HEK293 (cell line): ENCODE results near the gene SH3PXD2B.

Source experiments
- HIC1 ChIP-seq: fragments of 450-650 bp; formaldehyde crosslinking; IDR thresholded peaks from 2 replicates; pipeline ENCODE4 v1.5.1; 2016; ENCODE audit warnings: missing biosample characterization, missing genetic modification characterization
- HOXC10 ChIP-seq: sonication (generic); formaldehyde crosslinking; IDR thresholded peaks from 2 replicates; pipeline ENCODE4 v1.8.1; 2023; ENCODE audit warnings: mild to moderate bottlenecking, missing genetic modification reagents
- KLF1 ChIP-seq: fragments of 450-650 bp; formaldehyde crosslinking; IDR thresholded peaks from 2 replicates; pipeline ENCODE4 v1.5.1; 2016; ENCODE audit warnings: missing biosample characterization, missing genetic modification characterization
- KLF9 ChIP-seq: fragments of 450-650 bp; formaldehyde crosslinking; IDR thresholded peaks from 2 replicates; pipeline ENCODE4 v1.5.1; 2016; ENCODE audit warnings: missing biosample characterization, missing genetic modification characterization, low read depth
- SCRT2 ChIP-seq: fragments of 450-650 bp; formaldehyde crosslinking; IDR thresholded peaks from 2 replicates; pipeline ENCODE4 v1.5.1; 2016; ENCODE audit warnings: missing biosample characterization, missing genetic modification characterization
- SETDB1 ChIP-seq: IDR thresholded peaks from one replicate; pipeline ENCODE4 v1.6.1; 2017; ENCODE audit warnings: mild to moderate bottlenecking, low read length, moderate library complexity, mixed read lengths; ENCODE audit not compliant: insufficient read length
- ZBTB17 ChIP-seq: fragments of 450-650 bp; formaldehyde crosslinking; IDR thresholded peaks from 2 replicates; pipeline ENCODE4 v1.5.1; 2016; ENCODE audit warnings: missing biosample characterization, missing genetic modification characterization
- ZEB2 ChIP-seq: fragments of 450-650 bp; formaldehyde crosslinking; IDR thresholded peaks from 2 replicates; pipeline ENCODE4 v1.5.1; 2016; ENCODE audit warnings: missing biosample characterization, missing genetic modification characterization
- ZNF133 ChIP-seq: fragments of 450-650 bp; formaldehyde crosslinking; IDR thresholded peaks from 2 replicates; pipeline ENCODE4 v1.5.1; 2016; ENCODE audit warnings: missing biosample characterization, missing genetic modification characterization
- ZNF169 ChIP-seq: fragments of 450-650 bp; formaldehyde crosslinking; IDR thresholded peaks from 2 replicates; pipeline ENCODE4 v1.5.1; 2016; ENCODE audit warnings: missing biosample characterization, missing genetic modification characterization
- ZNF174 ChIP-seq: fragments of 450-650 bp; formaldehyde crosslinking; IDR thresholded peaks from 2 replicates; pipeline ENCODE4 v1.5.0; 2017; ENCODE audit warnings: missing biosample characterization, mild to moderate bottlenecking, missing genetic modification characterization
- ZNF2 ChIP-seq: fragments of 450-650 bp; formaldehyde crosslinking; IDR thresholded peaks from 2 replicates; pipeline ENCODE4 v1.5.1; 2016; ENCODE audit warnings: missing biosample characterization, missing genetic modification characterization
- ZNF202 ChIP-seq: fragments of 450-650 bp; formaldehyde crosslinking; IDR thresholded peaks from 2 replicates; pipeline ENCODE4 v1.5.1; 2016; ENCODE audit warnings: missing biosample characterization, missing genetic modification characterization, borderline replicate concordance
- ZNF211 ChIP-seq: fragments of 450-650 bp; formaldehyde crosslinking; IDR thresholded peaks from 2 replicates; pipeline ENCODE4 v1.5.1; 2016; ENCODE audit warnings: low read depth, missing biosample characterization, missing genetic modification characterization
- ZNF23 ChIP-seq: fragments of 450-650 bp; formaldehyde crosslinking; IDR thresholded peaks from 2 replicates; pipeline ENCODE4 v1.5.1; 2016; ENCODE audit warnings: missing biosample characterization, missing genetic modification characterization, borderline replicate concordance
- ZNF239 ChIP-seq: fragments of 450-650 bp; formaldehyde crosslinking; IDR thresholded peaks from 2 replicates; pipeline ENCODE4 v1.5.1; 2016; ENCODE audit warnings: missing biosample characterization, missing genetic modification characterization
- ZNF280D ChIP-seq: fragments of 450-650 bp; formaldehyde crosslinking; IDR thresholded peaks from 2 replicates; pipeline ENCODE4 v1.5.1; 2016; ENCODE audit warnings: missing biosample characterization, missing genetic modification characterization
- ZNF501 ChIP-seq: fragments of 450-650 bp; formaldehyde crosslinking; IDR thresholded peaks from 2 replicates; pipeline ENCODE4 v1.5.1; 2016; ENCODE audit warnings: missing biosample characterization, missing genetic modification characterization
- ZNF549 ChIP-seq: fragments of 450-650 bp; IDR thresholded peaks from 2 replicates; pipeline ENCODE4 v1.5.1; 2018; ENCODE audit warnings: missing biosample characterization, missing genetic modification characterization, mild to moderate bottlenecking, inconsistent platforms, moderate library complexity
- ZNF610 ChIP-seq: fragments of 450-650 bp; formaldehyde crosslinking; IDR thresholded peaks from 2 replicates; pipeline ENCODE4 v1.5.1; 2016; ENCODE audit warnings: missing biosample characterization, missing genetic modification characterization, borderline replicate concordance
- ZNF664 ChIP-seq: fragments of 450-650 bp; formaldehyde crosslinking; IDR thresholded peaks from 2 replicates; pipeline ENCODE4 v1.5.1; 2016; ENCODE audit warnings: missing biosample characterization, missing genetic modification characterization
- ZNF670 ChIP-seq: fragments of 450-650 bp; formaldehyde crosslinking; IDR thresholded peaks from 2 replicates; pipeline ENCODE4 v1.5.1; 2016; ENCODE audit warnings: missing biosample characterization, missing genetic modification characterization, low read depth
- ZNF677 ChIP-seq: fragments of 450-650 bp; IDR thresholded peaks from 2 replicates; pipeline ENCODE4 v1.5.0; 2018; ENCODE audit warnings: missing biosample characterization, mild to moderate bottlenecking, missing genetic modification characterization, moderate library complexity
- ZNF701 ChIP-seq: fragments of 450-650 bp; formaldehyde crosslinking; IDR thresholded peaks from 2 replicates; pipeline ENCODE4 v1.5.1; 2016; ENCODE audit warnings: missing biosample characterization, missing genetic modification characterization
- ZNF843 ChIP-seq: fragments of 450-650 bp; formaldehyde crosslinking; IDR thresholded peaks from 2 replicates; pipeline ENCODE4 v1.5.1; 2016; ENCODE audit warnings: missing biosample characterization, missing genetic modification characterization
- ZSCAN18 ChIP-seq: fragments of 450-650 bp; formaldehyde crosslinking; IDR thresholded peaks from 2 replicates; pipeline ENCODE4 v1.5.1; 2016; ENCODE audit warnings: missing biosample characterization, missing genetic modification characterization
- ZSCAN30 ChIP-seq: fragments of 450-650 bp; IDR thresholded peaks from 2 replicates; pipeline ENCODE4 v1.5.1; 2018; ENCODE audit warnings: missing biosample characterization, mild to moderate bottlenecking, missing genetic modification characterization, moderate library complexity
- ZSCAN5A ChIP-seq: fragments of 450-650 bp; formaldehyde crosslinking; IDR thresholded peaks from 2 replicates; pipeline ENCODE4 v1.5.1; 2016; ENCODE audit warnings: missing biosample characterization, missing genetic modification characterization
- TF ChIP-seq, protein P1 (sequence below): fragments of 450-650 bp; formaldehyde crosslinking; IDR thresholded peaks from 2 replicates; pipeline ENCODE4 v1.5.1; 2017; ENCODE audit warnings: missing biosample characterization, missing genetic modification characterization

SH3PXD2B gene

GRCh38 chr5:172437445-172438318, 16.6 kb downstream of the SH3PXD2B start (continued):
- peak; percentile 62; the same call in 1 of the 2 replicates for TF ChIP-seq ZNF549
- no peak for TF ChIP-seq ZNF202 (tag by site-specific recombination)
- TF ChIP-seq, protein P1, sequence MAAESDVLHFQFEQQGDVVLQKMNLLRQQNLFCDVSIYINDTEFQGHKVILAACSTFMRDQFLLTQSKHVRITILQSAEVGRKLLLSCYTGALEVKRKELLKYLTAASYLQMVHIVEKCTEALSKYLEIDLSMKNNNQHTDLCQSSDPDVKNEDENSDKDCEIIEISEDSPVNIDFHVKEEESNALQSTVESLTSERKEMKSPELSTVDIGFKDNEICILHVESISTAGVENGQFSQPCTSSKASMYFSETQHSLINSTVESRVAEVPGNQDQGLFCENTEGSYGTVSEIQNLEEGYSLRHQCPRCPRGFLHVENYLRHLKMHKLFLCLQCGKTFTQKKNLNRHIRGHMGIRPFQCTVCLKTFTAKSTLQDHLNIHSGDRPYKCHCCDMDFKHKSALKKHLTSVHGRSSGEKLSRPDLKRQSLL (tag by site-specific recombination): no peak; the same call in 1 of the 2 replicates
- no peak for TF ChIP-seq ZNF280D
- no peak for TF ChIP-seq ZNF169
- no peak for TF ChIP-seq ZNF23
- TF ChIP-seq KLF1 (tag by site-specific recombination): no peak
- no peak for TF ChIP-seq KLF9 (tag by site-specific recombination)
- no peak for TF ChIP-seq ZNF174 (tag by site-specific recombination)
- no peak for TF ChIP-seq ZSCAN5A (tag by site-specific recombination)
- peak; percentile 61; the same call in 1 of the 2 replicates for TF ChIP-seq ZSCAN30 (tag by site-specific recombination)
- no peak for TF ChIP-seq ZNF610
- TF ChIP-seq ZBTB17 (tag by site-specific recombination): peak; percentile 81
- TF ChIP-seq ZNF133 (tag by site-specific recombination): peak; percentile 60; the same call in 1 of the 2 replicates
- TF ChIP-seq ZNF501 (tag by site-specific recombination): peak; percentile 58; the same call in 1 of the 2 replicates
- TF ChIP-seq HIC1 (tag by site-specific recombination): no peak
- TF ChIP-seq HOXC10 (CRISPR knock-in tag): no peak
- TF ChIP-seq SETDB1: no peak
- TF ChIP-seq ZNF664 (tag by site-specific recombination): no peak
- peak; percentile 62 for TF ChIP-seq ZNF843
- TF ChIP-seq ZNF670: no peak
- TF ChIP-seq SCRT2 (tag by site-specific recombination): peak; percentile 68; the same call in 1 of the 2 replicates
- TF ChIP-seq ZNF211: no peak
- TF ChIP-seq ZSCAN18 (tag by site-specific recombination): no peak
- TF ChIP-seq ZNF239 (tag by site-specific recombination): no peak
- peak; percentile 95 for TF ChIP-seq ZEB2 (tag by site-specific recombination)
- peak; percentile 55; the same call in 1 of the 2 replicates for TF ChIP-seq ZNF677 (tag by site-specific recombination)
- peak; percentile 56; the same call in 1 of the 2 replicates for TF ChIP-seq ZNF2
- no peak for TF ChIP-seq ZNF701 (tag by site-specific recombination)
